HK-2 (cell line): ENCODE results near the gene CARNS1.

Experiments used
- DNase-seq: peaks from one replicate; pipeline ENCODE4 v3.0.0-alpha.2; 2018; ENCODE audit not compliant: unreplicated experiment

CARNS1 gene

GRCh38 chr11:67415501-67416304 is at the start of gene CARNS1:
CARNS1 (plus strand) TSS chr11:67415678; CDS start chr11:67416200, 522 bp downstream.
- no peak for DNase-seq

GRCh38 chr11:67365736-67366444 is 49.6 kb upstream of the CARNS1 start:
- DNase-seq = no peak

- no peak for DNase-seq
These were observed 48.9 kb upstream of the CARNS1 start for GRCh38 chr11:67366546-67366945.

- no peak for DNase-seq
These were observed 48.3 kb upstream of the CARNS1 start for GRCh38 chr11:67366961-67367760.

GRCh38 chr11:67367761-67368227 is 47.7 kb upstream of the CARNS1 start:
- DNase-seq = no peak

GRCh38 chr11:67368621-67369020 is 46.9 kb upstream of the CARNS1 start:
- no peak for DNase-seq

GRCh38 chr11:67369275-67369674 is 46.2 kb upstream of the CARNS1 start:
- DNase-seq = no peak

GRCh38 chr11:67369801-67370284 is 45.6 kb upstream of the CARNS1 start:
- no peak for DNase-seq

- no peak for DNase-seq
These were observed 45.0 kb upstream of the CARNS1 start for GRCh38 chr11:67370351-67371076.

GRCh38 chr11:67371189-67371910 is 44.1 kb upstream of the CARNS1 start:
- DNase-seq = no peak

GRCh38 chr11:67371911-67372320 is 43.6 kb upstream of the CARNS1 start:
- DNase-seq = no peak

- no peak for DNase-seq
These were observed 43.0 kb upstream of the CARNS1 start for GRCh38 chr11:67372321-67372992.

GRCh38 chr11:67372993-67373647 is 42.4 kb upstream of the CARNS1 start, which contains the start of gene CLCF1:
CLCF1 (minus strand) TSS chr11:67373598; CDS start chr11:67373539, 59 bp downstream.
- no peak for DNase-seq

GRCh38 chr11:67373648-67374570 is 41.6 kb upstream of the CARNS1 start:
- DNase-seq = peak; percentile 95

GRCh38 chr11:67374571-67375281 is 40.8 kb upstream of the CARNS1 start:
- peak; percentile 78 for DNase-seq

- peak; percentile 53 for DNase-seq
These were observed 40.0 kb upstream of the CARNS1 start for GRCh38 chr11:67375320-67376055.
